Ovary (tissue), 9 donors: ENCODE results near the gene LHX4. TPM values are rescaled to one million over a fixed set of nuclear protein-coding genes. Genes with fewer than 3 reads are reported as not detected.

Source experiments
- DNase-seq, 5 donors: peaks; one replicate each; pipeline ENCODE4 v3.0.0-alpha.2; 2019 to 2020
- H3K27ac ChIP-seq, 2 donors: fragments of 200-600 bp; one replicate each; pipeline versions ENCODE4 v1.5.1 to v1.8.0; 2019 to 2022
- H3K27me3 ChIP-seq: fragments of 200-600 bp; one replicate; pipeline ENCODE4 v1.8.0; 2022
- H3K36me3 ChIP-seq: fragments of 200-600 bp; sonication (generic); one replicate; pipeline ENCODE4 v1.5.1; 2019
- H3K4me1 ChIP-seq: one replicate; pipeline ENCODE4 v1.8.1; 2013; ENCODE audit warnings: mild to moderate bottlenecking, moderate library complexity; ENCODE audit not compliant: insufficient read depth
- H3K4me3 ChIP-seq: fragments of 200-600 bp; sonication (generic); one replicate; pipeline ENCODE4 v1.5.1; 2017
- H3K9me3 ChIP-seq, 2 donors: fragments of 200-600 bp in 1 of 2; sonication (generic) in 1 of 2; one replicate each; pipeline versions ENCODE4 v1.5.1 to v1.8.1; 2013 to 2019; ENCODE audit warnings: mild to moderate bottlenecking in 1 of 2, moderate library complexity in 1 of 2
- EP300 ChIP-seq: sonication (generic); formaldehyde crosslinking; IDR thresholded peaks from one replicate; pipeline ENCODE4 v1.6.1; 2017; ENCODE audit warnings: antibody characterized with exemption
- POLR2A ChIP-seq: fragments of 450-650 bp; IDR thresholded peaks from one replicate; pipeline ENCODE4 v1.6.1; 2017; ENCODE audit warnings: antibody characterized with exemption, mild to moderate bottlenecking, moderate library complexity
- WGBS, 3 donors: extraction: QIAGEN DNeasy Blood & Tissue Kit in 1 of 3; methylation state at CpG; one replicate each; pipeline versions ENCODE4 v1.1.5 to v1.1.7; 2013 to 2017; 5-methylcytosine and 5-hydroxymethylcytosine counted together
- intact Hi-C, 4 donors: fragments of 100-400 bp; cut with DNase I; formaldehyde crosslinking; loops; one replicate each; pipeline versions ENCODE4 v1.11.0 to v1.15.1; 2022 to 2023
- polyA plus RNA-seq, 2 donors: library from polyadenylated mRNA; stranded (reverse); fragments of 200-250 nt in 1 of 2; fragments of 350-450 nt in 1 of 2; fragmentation: Illumina TruSeq in 1 of 2; extraction: RNeasy Lipid Tissue Mini Kit (QIAGEN cat#74804) in 1 of 2; gene quantifications; one replicate each; pipeline ENCODE4 v1.2.3, GENCODE V29; 2013 to 2014
- total RNA-seq, 7 donors: library from RNA; depleted of rRNA in 2 of 7; stranded (reverse); fragments of >200 nt in 2 of 7; fragmentation: NEBNext Ultra II Directional in 3 of 7; extraction: Animal tissue kit (Norgen Biotek cat#: 25700) in 3 of 7; gene quantifications; one replicate each; pipeline versions ENCODE4 v1.1.0 to v1.2.4, GENCODE V29; 2016 to 2023
- TF ChIP-seq, protein P1 (sequence below), 3 donors: fragments of 450-650 bp in 2 of 3; fragments of 200-600 bp in 1 of 3; IDR thresholded peaks; one replicate each; pipeline versions ENCODE4 v1.5.1 to v1.8.0; 2016 to 2022; ENCODE audit warnings: antibody characterized with exemption in 3 of 3, mild to moderate bottlenecking in 1 of 3
- donor health status: DM: no; HTN: no; CAD: no; lungs with moderate emphysema.
- donor health status: DM: no; HTN: no; CAD: no.
- donor health status: Bipolar disorder and iron deficiency.
- donor health status: DM: yes; HTN: yes; CAD: no.
- donor health status: DM: no; HTN: no; CAD: no.
- donor health status: DM: yes; HTN: yes; CAD: no.

The LHX4 gene
- total and polyA plus RNA-seq, 9 donors, result 0.05 to 0.10 TPM; not detected in 7

DNA sequence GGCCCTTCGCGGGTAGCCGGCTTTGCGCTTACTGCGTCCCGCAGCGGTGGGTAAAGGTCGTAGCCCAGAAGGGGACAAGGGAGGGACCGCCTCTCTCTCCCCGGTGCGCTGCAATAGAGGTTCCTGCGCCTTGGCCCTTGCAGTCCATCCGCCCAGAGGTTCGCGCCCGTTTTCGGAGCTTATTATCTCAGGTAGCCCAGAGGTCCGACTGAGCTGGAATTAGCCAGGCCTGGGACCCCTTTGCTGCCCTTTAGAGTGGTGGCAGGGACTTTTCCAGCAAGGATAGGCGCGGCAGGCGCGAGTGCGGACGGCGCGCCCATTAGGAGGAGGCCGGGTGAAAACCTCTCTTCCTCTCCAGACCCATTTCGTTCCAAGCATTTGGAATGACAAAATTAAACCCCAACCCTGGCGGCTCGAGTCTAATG, 5.0 kb downstream of the LHX4 start:
- no peak for DNase-seq
- no peaks in the 10 kb centered on the region for H3K9me3 ChIP-seq
- H3K36me3 ChIP-seq, result no peaks in the 10 kb centered on the region
- 1 to 4% (median 3%) methylated on average over 24 to 30 of the region's 30 CpGs for WGBS, 3 donors
- no peak overlapping the region for H3K27ac ChIP-seq
- intact Hi-C loops, result no loop called here
- TF ChIP-seq EP300, result no peak
- TF ChIP-seq, protein P1, sequence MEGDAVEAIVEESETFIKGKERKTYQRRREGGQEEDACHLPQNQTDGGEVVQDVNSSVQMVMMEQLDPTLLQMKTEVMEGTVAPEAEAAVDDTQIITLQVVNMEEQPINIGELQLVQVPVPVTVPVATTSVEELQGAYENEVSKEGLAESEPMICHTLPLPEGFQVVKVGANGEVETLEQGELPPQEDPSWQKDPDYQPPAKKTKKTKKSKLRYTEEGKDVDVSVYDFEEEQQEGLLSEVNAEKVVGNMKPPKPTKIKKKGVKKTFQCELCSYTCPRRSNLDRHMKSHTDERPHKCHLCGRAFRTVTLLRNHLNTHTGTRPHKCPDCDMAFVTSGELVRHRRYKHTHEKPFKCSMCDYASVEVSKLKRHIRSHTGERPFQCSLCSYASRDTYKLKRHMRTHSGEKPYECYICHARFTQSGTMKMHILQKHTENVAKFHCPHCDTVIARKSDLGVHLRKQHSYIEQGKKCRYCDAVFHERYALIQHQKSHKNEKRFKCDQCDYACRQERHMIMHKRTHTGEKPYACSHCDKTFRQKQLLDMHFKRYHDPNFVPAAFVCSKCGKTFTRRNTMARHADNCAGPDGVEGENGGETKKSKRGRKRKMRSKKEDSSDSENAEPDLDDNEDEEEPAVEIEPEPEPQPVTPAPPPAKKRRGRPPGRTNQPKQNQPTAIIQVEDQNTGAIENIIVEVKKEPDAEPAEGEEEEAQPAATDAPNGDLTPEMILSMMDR (IDR thresholded peaks at IDR 0.05), result no peak
- TF ChIP-seq POLR2A, result no peak
- H3K4me3 ChIP-seq, result no peak overlapping the region
- peaks cover 5% of the 10 kb centered on the region for H3K27me3 ChIP-seq
- peaks cover 11% of the 10 kb centered on the region for H3K4me1 ChIP-seq

DNA sequence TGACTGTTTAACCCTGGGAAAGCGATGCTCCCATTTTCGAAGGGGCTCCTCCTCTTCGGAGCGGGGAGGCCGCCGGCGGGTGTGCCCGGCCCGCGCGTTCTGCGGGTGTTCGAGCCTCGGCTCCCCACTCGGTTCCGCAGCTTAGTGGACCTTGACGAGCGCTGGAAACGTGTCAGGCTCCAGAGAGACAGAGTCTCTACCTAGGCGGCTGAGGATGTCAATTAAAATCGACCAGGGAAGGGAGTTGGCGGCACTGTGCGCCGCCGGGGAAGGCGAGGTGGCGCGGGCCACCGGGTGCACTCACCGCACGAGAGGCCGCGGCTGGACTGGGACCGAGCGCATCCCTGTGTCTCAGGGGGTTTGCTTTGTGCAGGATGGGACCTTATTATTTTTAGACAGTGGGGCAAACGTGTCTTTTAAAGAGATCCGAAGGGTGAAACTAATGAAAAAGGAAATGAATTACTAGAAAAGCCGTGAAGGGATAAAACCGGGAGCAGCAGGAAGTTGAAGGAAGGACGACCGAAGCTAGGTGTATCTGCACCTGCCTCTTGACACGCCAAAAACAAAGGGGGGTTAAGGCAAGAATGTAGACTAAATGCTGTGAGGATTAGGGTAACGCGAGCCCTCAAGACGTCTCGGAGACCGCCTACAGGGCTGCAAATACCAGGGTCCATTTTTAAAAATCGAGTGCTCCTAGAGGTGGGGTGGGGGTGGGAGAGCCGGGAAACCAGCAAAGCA, 5.6 kb downstream of the LHX4 start:
- 5 to 7% (median 6%) methylated on average over 49 of the region's 49 CpGs for WGBS, 3 donors
- H3K4me3 ChIP-seq, result no peak overlapping the region
- H3K4me1 ChIP-seq, result peaks cover 8% of the 10 kb centered on the region
- intact Hi-C loops, result no loop called here
- TF ChIP-seq EP300 (no peak), POLR2A (no peak)
- TF ChIP-seq, protein P1 (IDR thresholded peaks at IDR 0.05), result no peak
- H3K27me3 ChIP-seq, result peaks cover 5% of the 10 kb centered on the region
- DNase-seq, result no peak
- no peak overlapping the region for H3K27ac ChIP-seq
- no peaks in the 10 kb centered on the region for H3K36me3 ChIP-seq
- H3K9me3 ChIP-seq, result no peaks in the 10 kb centered on the region

DNA sequence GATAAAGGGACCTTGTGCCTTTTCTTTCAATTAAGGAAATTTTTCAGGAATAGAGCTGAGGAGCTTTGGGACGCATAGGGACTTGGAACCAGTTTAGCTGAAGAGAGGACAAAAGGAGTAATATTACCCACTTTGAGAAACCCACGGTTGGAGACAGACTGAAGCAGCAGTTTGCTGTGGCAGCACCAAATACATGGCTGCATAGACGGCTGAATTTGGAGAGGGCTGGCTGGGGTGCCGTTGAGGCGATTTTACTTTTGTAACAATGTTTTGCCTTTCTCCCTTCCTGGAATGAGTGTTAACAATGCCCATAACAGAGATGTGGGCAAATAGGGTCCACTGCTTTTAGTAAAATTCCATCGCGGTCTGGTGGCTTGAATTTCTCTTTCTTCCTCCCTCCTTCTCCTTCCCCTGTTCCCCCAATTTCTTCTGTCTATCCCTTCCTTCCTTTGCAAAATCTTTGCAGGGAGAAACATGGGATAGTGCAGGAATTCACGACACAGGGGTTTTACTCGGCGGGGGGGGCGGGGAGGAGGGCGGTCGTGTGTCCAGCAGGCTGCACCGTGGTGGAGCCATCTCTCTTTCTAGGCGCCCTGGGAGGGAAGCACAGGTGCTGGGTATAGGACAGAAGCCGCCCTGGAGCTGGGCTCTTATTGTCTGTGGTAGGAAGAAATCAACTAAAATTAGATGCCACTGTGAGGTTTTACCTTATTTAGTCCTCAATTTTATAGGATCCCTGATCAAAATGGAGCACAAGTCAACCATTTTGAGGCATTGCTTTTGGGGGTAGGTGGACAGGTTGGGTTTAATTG, 6.8 kb downstream of the LHX4 start:
- peaks cover 5% of the 10 kb centered on the region for H3K27me3 ChIP-seq
- TF ChIP-seq, protein P1 (IDR thresholded peaks at IDR 0.05), result no peak
- TF ChIP-seq EP300 (no peak), POLR2A (no peak)
- no peaks in the 10 kb centered on the region for H3K36me3 ChIP-seq
- 8 to 9% (median 9%) methylated on average over 16 of the region's 16 CpGs for WGBS, 3 donors
- intact Hi-C loops, result no loop called here
- no peaks in the 10 kb centered on the region for H3K9me3 ChIP-seq
- peaks cover 2% of the 10 kb centered on the region for H3K4me1 ChIP-seq
- DNase-seq, result no peak
- H3K27ac ChIP-seq, result no peak overlapping the region
- H3K4me3 ChIP-seq, result no peak overlapping the region

DNA sequence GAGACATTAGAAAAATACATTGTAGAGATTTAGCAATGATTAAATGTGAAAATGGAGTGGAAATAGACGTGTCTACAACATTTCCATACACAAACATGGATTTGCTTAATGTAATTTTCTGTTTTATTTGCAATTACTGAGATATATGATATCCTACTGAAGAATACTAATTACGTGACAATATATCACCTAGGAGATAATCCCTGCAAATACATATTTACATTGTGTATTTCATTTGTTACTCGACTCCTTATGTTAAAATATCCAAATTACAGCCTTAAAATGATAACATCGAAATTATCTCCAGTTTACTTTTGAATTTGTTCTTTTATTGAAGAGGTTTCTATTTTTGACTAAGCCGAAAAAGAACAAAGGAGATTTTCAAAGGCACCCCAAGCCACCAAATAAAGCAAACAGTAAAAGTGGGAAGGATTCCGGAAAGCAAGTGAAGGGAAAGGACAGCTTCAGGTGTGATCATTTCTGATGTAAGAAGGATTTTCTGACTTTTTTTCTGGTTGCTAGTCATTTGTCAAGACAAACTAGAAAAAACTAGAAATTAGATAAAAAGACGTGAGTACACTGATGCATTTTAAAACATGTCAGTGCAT, 7.9 kb downstream of the LHX4 start:
- H3K27ac ChIP-seq, result no peak overlapping the region
- TF ChIP-seq EP300, result no peak
- TF ChIP-seq, protein P1 (IDR thresholded peaks at IDR 0.05), result no peak
- no peak for TF ChIP-seq POLR2A
- H3K9me3 ChIP-seq, result no peaks in the 10 kb centered on the region
- 23 to 25% (median 23%) methylated on average over 7 of the region's 7 CpGs for WGBS, 3 donors
- no peak overlapping the region for H3K4me3 ChIP-seq
- intact Hi-C loops, result no loop called here
- H3K36me3 ChIP-seq, result no peaks in the 10 kb centered on the region
- no peak for DNase-seq
- H3K27me3 ChIP-seq, result peaks cover 5% of the 10 kb centered on the region
- peaks cover 2% of the 10 kb centered on the region for H3K4me1 ChIP-seq
